ENCODE data around the gene RABIF.
"Not testable (repeated sequence)": the region's sequence is repeated elsewhere in the genome, so short reads cannot be mapped to it uniquely, and the experiment has no call there.

Gene RABIF

GRCh38 chr1:202831906-202832305 is 57.0 kb downstream of the RABIF start:
- H3K4me1 ChIP-seq (ENCODE audit: insufficient read depth, low read length) = no peaks in the 10 kb centered on the region
- DNase-seq = no peak

GRCh38 chr1:202829223-202829622 is 59.7 kb downstream of the RABIF start:
- not testable (repeated sequence) for DNase-seq; H3K27ac ChIP-seq (ENCODE audit: low read length); H3K79me2 ChIP-seq (ENCODE audit: insufficient read depth, low read length); H3K36me3 ChIP-seq (ENCODE audit: insufficient read depth, low read length); H4K20me1 ChIP-seq (ENCODE audit: insufficient read depth, low read length); H3K27me3 ChIP-seq (ENCODE audit: insufficient read depth, low read length, poor library complexity); H3K4me2 ChIP-seq (ENCODE audit: insufficient read depth, low read length); H3K4me1 ChIP-seq (ENCODE audit: insufficient read depth, low read length); H3K9me3 ChIP-seq (ENCODE audit: insufficient read depth, low read length, severe bottlenecking); H3K9ac ChIP-seq (ENCODE audit: low read depth, low read length); H3K4me3 ChIP-seq (ENCODE audit: low read depth in 1 of 2, low read length in 2 of 2); ATAC-seq (ENCODE audit: insufficient read depth, low read depth); H2AFZ ChIP-seq (ENCODE audit: low read depth, low read length)

More at GRCh38 chr1:202831906-202832305, 57.0 kb downstream of the RABIF start:
- TF ChIP-seq EZH2 (IDR thresholded peaks at IDR 0.05; ENCODE audit: borderline replicate concordance, low read depth, low read length, severe bottlenecking) (no peak), CTCF (IDR thresholded peaks at IDR 0.05; ENCODE audit: borderline replicate concordance, extremely low read depth, low read length, poor library complexity, severe bottlenecking) (no peak)
- Histone ChIP-seq H3K9me3 (ENCODE audit: insufficient read depth, low read length, severe bottlenecking) (no peaks in the 10 kb centered on the region), H3K36me3 (ENCODE audit: insufficient read depth, low read length) (no peaks in the 10 kb centered on the region), H3K27me3 (ENCODE audit: insufficient read depth, low read length, poor library complexity) (peaks cover 24% of the 10 kb centered on the region), H2AFZ (ENCODE audit: low read depth, low read length) (no peak overlapping the region), H3K9ac (ENCODE audit: low read depth, low read length) (no peak overlapping the region), H3K4me3 (ENCODE audit: low read depth in 1 of 2, low read length in 2 of 2) (no peak overlapping the region), H4K20me1 (ENCODE audit: insufficient read depth, low read length) (no peaks in the 10 kb centered on the region; the same call in 1 of the 2 replicates), H3K4me2 (ENCODE audit: insufficient read depth, low read length) (no peak overlapping the region), H3K79me2 (ENCODE audit: insufficient read depth, low read length) (no peaks in the 10 kb centered on the region), H3K27ac (ENCODE audit: low read length) (no peak overlapping the region)
- ATAC-seq (ENCODE audit: insufficient read depth, low read depth) = no peak

All from DND-41 (cell line).